WERI-Rb-1 (cell line): ENCODE results near the gene SIGLECL1.

Experiments used
- DNase-seq: peaks from one replicate; pipeline ENCODE4 v3.0.0-alpha.2; 2020
- H3K27ac ChIP-seq: fragments of 250-450 bp; sonication (Bioruptor Pico); 2 replicates; pipeline ENCODE4 v1.5.1; 2020; ENCODE audit warnings: mild to moderate bottlenecking, moderate library complexity
- H3K27me3 ChIP-seq: fragments of 250-450 bp; sonication (Bioruptor Pico); 2 replicates; pipeline ENCODE4 v1.5.1; 2021; ENCODE audit warnings: mild to moderate bottlenecking, low read depth, moderate library complexity; ENCODE audit not compliant: insufficient read depth, severe bottlenecking
- H3K36me3 ChIP-seq: fragments of 250-450 bp; sonication (Bioruptor Pico); 2 replicates; pipeline ENCODE4 v1.5.1; 2020; ENCODE audit warnings: mild to moderate bottlenecking, moderate library complexity
- H3K4me3 ChIP-seq: 2 replicates; pipeline ENCODE4 v1.5.1; 2011; ENCODE audit warnings: low read depth, mild to moderate bottlenecking, control low read depth, low read length
- H3K9me3 ChIP-seq: fragments of 250-450 bp; sonication (Bioruptor Pico); 2 replicates; pipeline ENCODE4 v1.5.1; 2021; ENCODE audit warnings: mild to moderate bottlenecking, moderate library complexity; ENCODE audit not compliant: severe bottlenecking
- CTCF ChIP-seq: IDR thresholded peaks from 2 replicates; pipeline ENCODE4 v1.5.1; 2011; ENCODE audit warnings: low read depth, mild to moderate bottlenecking, control low read depth, inconsistent platforms, low read length

SIGLECL1 gene

GRCh38 chr19:51272183-51272810 lies 21.4 kb downstream of the SIGLECL1 start:
- no peak overlapping the region for H3K4me3 ChIP-seq
- no peaks in the 10 kb centered on the region for H3K36me3 ChIP-seq
- H3K9me3 ChIP-seq, result no peaks in the 10 kb centered on the region
- no peak for DNase-seq
- H3K27me3 ChIP-seq, result peaks cover 94% of the 10 kb centered on the region
- no peak overlapping the region for H3K27ac ChIP-seq
- no peak for TF ChIP-seq CTCF

- Histone ChIP-seq H3K4me3 (no peak overlapping the region), H3K27me3 (peaks cover 85% of the 10 kb centered on the region), H3K9me3 (no peaks in the 10 kb centered on the region), H3K36me3 (no peaks in the 10 kb centered on the region), H3K27ac (no peak overlapping the region)
- no peak for DNase-seq
- no peak for TF ChIP-seq CTCF
These were observed 23.3 kb downstream of the SIGLECL1 start for GRCh38 chr19:51274049-51274770.

- H3K27ac ChIP-seq, result no peak overlapping the region
- TF ChIP-seq CTCF, result no peak
- peaks cover 80% of the 10 kb centered on the region for H3K27me3 ChIP-seq
- H3K9me3 ChIP-seq, result no peaks in the 10 kb centered on the region
- no peaks in the 10 kb centered on the region for H3K36me3 ChIP-seq
- no peak overlapping the region for H3K4me3 ChIP-seq
- no peak for DNase-seq
These were observed 26.2 kb downstream of the SIGLECL1 start for GRCh38 chr19:51277112-51277511.

- Histone ChIP-seq H3K36me3 (no peaks in the 10 kb centered on the region), H3K4me3 (no peak overlapping the region), H3K27ac (no peak overlapping the region), H3K27me3 (peaks cover 76% of the 10 kb centered on the region), H3K9me3 (no peaks in the 10 kb centered on the region)
- no peak for DNase-seq
- TF ChIP-seq CTCF, result no peak
These were observed 31.5 kb downstream of the SIGLECL1 start for GRCh38 chr19:51282335-51282734.

- peaks cover 84% of the 10 kb centered on the region for H3K27me3 ChIP-seq
- no peaks in the 10 kb centered on the region for H3K36me3 ChIP-seq
- no peak overlapping the region for H3K4me3 ChIP-seq
- no peak for TF ChIP-seq CTCF
- no peak overlapping the region for H3K27ac ChIP-seq
- H3K9me3 ChIP-seq, result peaks cover 9% of the 10 kb centered on the region
- no peak for DNase-seq
These were observed 34.8 kb downstream of the SIGLECL1 start for GRCh38 chr19:51285682-51286081.
